NCI-H510A treated with DMSO at 0.1 percent for 48 hours (cell line): Measurements from ENCODE around the gene MTR.
A peak's percentile ranks its signal among the peaks of the same experiment; 100 is the strongest.

Experiments used
- DNase-seq: peaks from one replicate; lab custom pipeline; 2025; lab: John Stamatoyannopoulos, UW

The MTR gene

GRCh38 chr1:236779312-236779711, 15.8 kb upstream of the MTR start:
- DNase-seq = no peak

- DNase-seq = no peak
Observed at GRCh38 chr1:236785477-236785876, 9.6 kb upstream of the MTR start.

GRCh38 chr1:236786453-236786852, 8.6 kb upstream of the MTR start:
- no peak for DNase-seq

- DNase-seq = no peak
Observed at GRCh38 chr1:236794585-236795034, 482 bp upstream of the MTR start.

- peak; percentile 8 for DNase-seq
Observed at GRCh38 chr1:236795757-236796667, 920 bp downstream of the MTR start.

- no peak for DNase-seq
Observed at GRCh38 chr1:236799001-236799400, 3.9 kb downstream of the MTR start.

- no peak for DNase-seq
Observed at GRCh38 chr1:236800002-236800620, 5.0 kb downstream of the MTR start.

- no peak for DNase-seq
Observed at GRCh38 chr1:236800623-236801022, 5.5 kb downstream of the MTR start.

GRCh38 chr1:236802264-236802663, 7.2 kb downstream of the MTR start:
- no peak for DNase-seq

GRCh38 chr1:236806634-236807033, 11.5 kb downstream of the MTR start:
- DNase-seq = no peak

- DNase-seq = no peak
Observed at GRCh38 chr1:236808005-236808404, 12.9 kb downstream of the MTR start.

- DNase-seq = no peak
Observed at GRCh38 chr1:236808564-236809130, 13.6 kb downstream of the MTR start.

GRCh38 chr1:236809148-236809547, 14.1 kb downstream of the MTR start:
- no peak for DNase-seq

GRCh38 chr1:236810018-236810417, 14.9 kb downstream of the MTR start:
- DNase-seq = no peak

- DNase-seq = no peak
Observed at GRCh38 chr1:236812334-236813030, 17.4 kb downstream of the MTR start.

- DNase-seq = no peak
Observed at GRCh38 chr1:236815941-236816340, 20.8 kb downstream of the MTR start.

- no peak for DNase-seq
Observed at GRCh38 chr1:236819856-236820255, 24.8 kb downstream of the MTR start.

- DNase-seq = no peak
Observed at GRCh38 chr1:236821091-236821627, 26.1 kb downstream of the MTR start.

- DNase-seq = no peak
Observed at GRCh38 chr1:236823559-236823958, 28.5 kb downstream of the MTR start.

- no peak for DNase-seq
Observed at GRCh38 chr1:236829085-236829484, 34.0 kb downstream of the MTR start.

GRCh38 chr1:236830116-236830515, 35.0 kb downstream of the MTR start:
- DNase-seq = no peak

- no peak for DNase-seq
Observed at GRCh38 chr1:236830560-236830959, 35.5 kb downstream of the MTR start.
